HG03378 (cell line): ENCODE data around the gene ZNRF2.

ENCODE experiments used
- ATAC-seq: cut with Tn5 transposase; IDR thresholded peaks from one replicate; pipeline ENCODE4 v1.9.1; 2021; ENCODE audit warnings: mild to moderate bottlenecking, moderate library complexity; ENCODE audit not compliant: unreplicated experiment

Gene ZNRF2

DNA sequence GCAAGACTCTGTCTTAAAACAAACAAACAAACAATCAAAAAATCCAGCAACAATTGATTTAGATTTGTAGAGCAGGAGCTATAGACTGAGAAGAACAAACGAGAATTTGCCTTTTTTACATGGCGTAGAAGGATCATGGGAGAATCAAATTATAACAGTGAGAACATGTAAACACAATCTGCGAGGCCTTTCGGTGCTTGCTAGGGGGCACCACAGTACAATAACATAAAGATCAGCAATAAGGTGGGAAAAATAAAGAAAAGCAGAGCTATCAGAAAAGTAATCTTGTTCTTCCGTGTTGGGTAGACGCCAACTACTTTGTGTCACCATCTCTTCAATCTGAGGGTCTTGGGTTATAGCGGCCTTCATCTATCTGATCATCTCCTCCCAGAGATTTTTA lies 112.0 kb downstream of the ZNRF2 start:
- no peak for ATAC-seq

DNA sequence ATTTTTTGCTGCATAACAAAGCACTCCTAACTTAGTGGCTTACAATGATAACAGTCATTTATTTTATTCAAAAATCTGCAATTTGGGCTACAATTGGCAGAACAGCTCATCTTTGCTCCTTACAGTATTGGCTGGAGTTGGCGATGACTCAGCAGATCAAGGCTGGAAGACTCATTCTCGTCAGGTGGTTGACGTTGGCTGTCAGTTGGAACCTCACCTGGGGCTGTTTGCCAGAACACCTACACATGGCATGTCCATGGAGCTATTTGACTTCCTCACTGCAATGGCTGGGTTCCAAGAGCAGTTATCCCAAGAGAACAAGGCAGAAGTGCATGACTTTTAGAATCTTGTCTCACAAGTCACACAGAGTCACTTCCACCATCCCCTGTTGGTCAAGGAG lies 119.1 kb downstream of the ZNRF2 start:
- ATAC-seq, result no peak

DNA sequence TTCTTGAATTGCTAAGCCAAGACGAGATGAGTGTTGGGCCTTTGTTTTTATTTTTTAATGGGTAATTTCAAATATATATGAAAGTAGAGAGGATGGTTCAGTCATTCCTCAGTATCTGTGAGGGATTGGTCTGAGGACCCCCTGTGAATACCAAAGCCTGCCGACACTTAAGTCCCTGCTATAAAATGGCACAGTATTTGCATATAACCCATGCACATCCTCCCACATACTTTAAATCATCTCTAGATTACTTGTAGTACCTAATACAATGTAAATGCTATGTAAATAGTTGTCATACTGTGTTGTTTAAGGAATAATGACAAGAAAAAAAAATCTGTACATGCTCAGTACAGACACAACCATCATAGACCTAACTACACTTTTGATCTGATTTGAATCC lies 120.8 kb downstream of the ZNRF2 start:
- ATAC-seq, result no peak

DNA sequence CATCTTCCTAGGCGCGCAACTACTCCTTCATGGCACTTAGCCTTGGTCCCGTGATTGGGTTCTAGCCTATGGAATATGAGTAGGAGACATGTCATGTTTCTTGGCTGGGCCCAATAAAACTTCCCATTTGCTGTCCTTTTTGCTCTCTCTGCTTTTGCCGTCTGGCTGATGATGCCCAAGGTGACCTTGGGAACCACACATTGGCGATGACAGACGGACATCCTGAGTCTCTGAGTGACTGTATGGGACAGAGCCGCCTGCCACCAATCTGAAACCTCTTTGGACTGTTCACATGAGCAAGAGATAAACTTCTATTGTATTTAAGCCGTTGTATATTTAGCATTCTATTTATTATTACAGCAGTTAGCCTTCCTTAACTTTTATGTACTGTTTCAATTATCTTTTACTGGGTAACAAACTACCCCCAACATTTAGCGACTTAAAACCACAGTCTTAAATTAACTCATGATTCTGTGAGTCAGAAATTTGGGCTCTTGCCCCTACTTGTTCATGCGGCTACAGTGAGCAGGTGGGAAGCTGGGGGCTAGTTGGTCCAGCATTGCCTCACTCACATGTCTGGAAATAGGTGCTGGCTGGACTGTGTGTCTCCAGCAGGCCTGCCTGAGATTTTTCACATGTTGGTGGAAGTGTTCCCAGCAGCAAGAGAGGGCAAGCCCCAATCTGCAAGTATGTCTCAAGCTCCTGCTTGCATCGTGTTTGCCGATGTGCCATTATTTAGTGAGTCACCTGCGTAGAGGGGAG lies 122.4 kb downstream of the ZNRF2 start:
- ATAC-seq, result no peak

DNA sequence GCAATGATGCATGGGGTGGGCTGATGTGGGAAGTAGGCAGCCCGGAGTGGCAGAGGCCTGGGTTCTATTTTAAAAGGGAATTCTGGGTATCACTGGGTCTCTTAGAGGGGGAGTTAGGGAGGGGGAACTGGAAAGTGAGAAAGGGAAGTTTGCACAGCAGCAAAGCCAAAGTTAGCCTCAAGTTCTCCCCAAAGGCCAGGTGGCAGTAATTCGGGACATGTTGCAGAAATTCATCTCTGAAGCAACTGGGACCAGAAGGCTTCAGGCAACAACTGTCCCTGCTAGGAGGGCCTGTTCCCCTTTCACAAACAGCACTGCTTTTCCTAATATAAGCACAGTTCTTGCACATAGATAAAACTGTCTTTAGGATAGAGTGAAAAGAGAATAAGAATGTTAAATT lies 126.8 kb downstream of the ZNRF2 start:
- ATAC-seq, result no peak

DNA sequence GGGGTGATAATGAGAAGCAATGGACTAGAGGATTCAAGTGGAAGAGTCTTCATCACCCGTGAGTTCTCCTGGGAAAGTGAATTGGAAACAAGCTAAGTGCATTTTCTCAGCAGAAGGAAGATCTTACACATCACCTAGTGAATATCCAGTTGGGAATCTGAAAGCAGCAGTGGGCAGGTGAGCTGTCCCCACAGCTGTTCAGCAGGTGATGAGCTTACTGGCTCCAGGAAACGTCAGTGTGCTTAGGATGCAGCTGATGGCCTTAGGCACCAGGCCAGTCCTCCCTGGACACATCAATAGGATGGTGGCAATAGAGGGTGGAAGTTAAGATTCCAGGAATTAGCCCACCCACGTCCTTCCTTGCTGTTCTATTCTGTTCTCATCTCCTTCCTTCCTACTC lies 127.5 kb downstream of the ZNRF2 start:
- no peak for ATAC-seq

DNA sequence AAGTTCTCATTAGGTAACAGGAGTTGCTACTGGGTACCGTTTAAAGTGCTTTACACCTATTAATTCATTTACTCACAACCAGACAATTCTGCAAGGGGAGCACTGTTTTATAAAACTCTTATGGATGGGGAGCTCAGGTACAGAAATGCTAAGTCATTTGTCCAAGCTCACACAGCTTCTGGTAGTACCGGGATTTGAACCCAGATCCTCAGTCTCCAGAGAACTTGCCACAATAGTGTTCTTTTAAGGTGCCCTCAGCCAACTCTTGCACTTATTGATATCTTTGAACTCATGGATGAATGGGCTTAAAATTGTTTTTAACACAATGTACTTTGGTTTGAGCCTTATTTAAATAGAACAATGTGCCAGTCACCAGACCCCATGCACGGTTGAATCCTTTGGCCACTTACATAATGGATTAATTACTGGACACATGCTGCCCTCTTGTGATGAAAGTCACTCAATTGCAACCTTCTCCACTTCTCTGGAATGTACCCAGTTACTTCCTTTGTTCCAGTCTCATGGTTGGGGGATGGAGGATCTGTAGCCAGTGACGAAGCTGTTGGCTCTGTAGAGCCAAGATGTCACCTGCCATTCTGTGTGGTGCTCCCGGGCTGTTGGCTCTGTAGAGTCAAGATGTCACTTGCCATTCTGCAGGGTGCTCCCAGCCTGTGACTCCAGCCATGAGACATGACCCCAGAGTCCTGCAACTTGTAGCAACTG lies 128.5 kb downstream of the ZNRF2 start:
- no peak for ATAC-seq

DNA sequence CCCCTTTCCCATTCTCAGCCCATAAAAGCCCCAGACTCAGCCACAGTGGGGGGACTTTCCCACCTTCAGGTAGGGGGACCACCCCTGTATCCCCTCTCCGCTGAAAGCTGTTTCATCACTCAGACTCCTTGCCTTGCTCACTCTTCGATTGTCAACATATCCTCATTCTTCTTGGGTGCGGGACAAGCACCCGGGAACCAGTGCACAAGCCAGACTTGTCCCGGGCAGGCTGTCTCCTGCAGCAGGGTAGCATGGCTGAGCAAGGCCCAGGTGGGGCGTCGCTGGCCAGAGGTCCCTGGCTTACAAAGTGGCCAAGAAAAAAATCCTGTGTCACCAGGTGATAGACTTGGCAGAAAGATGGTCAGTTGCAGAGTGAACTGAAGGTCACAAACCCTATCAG lies 129.5 kb downstream of the ZNRF2 start:
- ATAC-seq, result no peak
